Smooth muscle cell (in vitro differentiated cells): ENCODE data around the gene ADAMTSL1. TPM values are rescaled to one million over a fixed set of nuclear protein-coding genes. Genes with fewer than 3 reads are reported as not detected.

Source experiments
- DNase-seq: peaks from one replicate; lab custom pipeline; 2025; ENCODE audit not compliant: unreplicated experiment; lab: John Stamatoyannopoulos, UW
- H2AFZ ChIP-seq: fragments of 200-600 bp; sonication (generic); 2 replicates; pipeline ENCODE4 v1.6.0; 2016; ENCODE audit warnings: antibody characterized with exemption, low read depth, mild to moderate bottlenecking
- H3F3A ChIP-seq: fragments of 200-600 bp; sonication (generic); 2 replicates; pipeline ENCODE4 v1.6.0; 2017; ENCODE audit warnings: antibody characterized with exemption, low read depth
- H3K27ac ChIP-seq: fragments of 200-600 bp; sonication (generic); 2 replicates; pipeline ENCODE4 v1.5.1; 2016; ENCODE audit warnings: low read depth, mild to moderate bottlenecking
- H3K27me3 ChIP-seq: fragments of 200-600 bp; sonication (generic); 2 replicates; pipeline ENCODE4 v1.6.1; 2016; ENCODE audit warnings: low read depth, mild to moderate bottlenecking
- H3K36me3 ChIP-seq: fragments of 200-600 bp; sonication (generic); 2 replicates; pipeline ENCODE4 v1.5.1; 2016; ENCODE audit warnings: low read depth
- H3K4me1 ChIP-seq: fragments of 200-600 bp; sonication (generic); 2 replicates; pipeline ENCODE4 v1.5.1; 2016; ENCODE audit warnings: low read depth
- H3K4me2 ChIP-seq: fragments of 200-600 bp; sonication (generic); 2 replicates; pipeline ENCODE4 v1.6.0; 2016; ENCODE audit warnings: mild to moderate bottlenecking
- H3K4me3 ChIP-seq: fragments of 200-600 bp; sonication (generic); 2 replicates; pipeline ENCODE4 v1.5.1; 2016; ENCODE audit warnings: mild to moderate bottlenecking
- H3K79me2 ChIP-seq: fragments of 200-600 bp; sonication (generic); 2 replicates; pipeline ENCODE4 v1.6.0; 2016; ENCODE audit warnings: low read depth, mild to moderate bottlenecking
- H3K9ac ChIP-seq: fragments of 200-600 bp; sonication (generic); 2 replicates; pipeline ENCODE4 v1.6.0; 2016; ENCODE audit warnings: low read depth
- H3K9me3 ChIP-seq: fragments of 200-600 bp; sonication (generic); replicated peaks from 2 replicates; pipeline ENCODE4 v1.5.1; 2016; ENCODE audit warnings: low read depth
- H4K20me1 ChIP-seq: fragments of 200-600 bp; sonication (generic); 2 replicates; pipeline ENCODE4 v1.6.0; 2016; ENCODE audit warnings: low read depth
- CTCF ChIP-seq: fragments of 200-600 bp; sonication (generic); IDR thresholded peaks from 2 replicates; pipeline ENCODE4 v1.5.1; 2017; ENCODE audit warnings: borderline replicate concordance, mild to moderate bottlenecking, antibody characterized with exemption; ENCODE audit not compliant: insufficient read depth, poor library complexity, severe bottlenecking
- WGBS: methylation state at CpG from one replicate; pipeline ENCODE4 v1.1.7; 2016; ENCODE audit warnings: low lambda C conversion rate; 5-methylcytosine and 5-hydroxymethylcytosine counted together
- polyA plus RNA-seq: library from polyadenylated mRNA; unstranded; fragments of >200 nt; fragmentation: Nextera tagmentation; extraction: Ambion mirVana; gene quantifications from 2 replicates; pipeline ENCODE4 v1.2.1, GENCODE V29; 2016
- total RNA-seq: library from RNA; depleted of rRNA; stranded (reverse); fragments of >200 nt; gene quantifications from 2 replicates; pipeline ENCODE4 v1.2.3, GENCODE V29; 2014

Gene ADAMTSL1
- total and polyA plus RNA-seq, 2 experiments from 2014 or later: 4.3 to 4.4 TPM

DNA sequence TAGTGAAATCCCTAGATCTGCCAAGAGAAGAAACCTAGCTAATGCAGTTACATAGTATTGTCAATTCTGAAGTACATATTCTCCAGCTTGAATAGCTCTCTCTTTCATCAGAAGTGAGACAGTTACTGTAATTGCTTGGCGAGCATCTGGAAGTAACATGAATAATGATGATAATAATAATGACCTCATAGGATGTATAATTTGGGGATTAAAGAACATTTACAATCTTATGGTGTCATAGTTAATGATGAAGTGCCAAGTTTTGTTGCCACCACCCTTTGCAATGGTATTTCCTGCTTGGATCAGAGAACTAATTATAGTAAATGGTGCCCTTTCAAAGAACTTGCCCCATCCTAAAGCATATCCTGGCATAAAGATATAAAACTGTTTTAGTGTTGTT lies 201.4 kb downstream of the ADAMTSL1 start:
- Histone ChIP-seq H3K4me1 (no peaks in the 10 kb centered on the region), H3K36me3 (no peaks in the 10 kb centered on the region)

DNA sequence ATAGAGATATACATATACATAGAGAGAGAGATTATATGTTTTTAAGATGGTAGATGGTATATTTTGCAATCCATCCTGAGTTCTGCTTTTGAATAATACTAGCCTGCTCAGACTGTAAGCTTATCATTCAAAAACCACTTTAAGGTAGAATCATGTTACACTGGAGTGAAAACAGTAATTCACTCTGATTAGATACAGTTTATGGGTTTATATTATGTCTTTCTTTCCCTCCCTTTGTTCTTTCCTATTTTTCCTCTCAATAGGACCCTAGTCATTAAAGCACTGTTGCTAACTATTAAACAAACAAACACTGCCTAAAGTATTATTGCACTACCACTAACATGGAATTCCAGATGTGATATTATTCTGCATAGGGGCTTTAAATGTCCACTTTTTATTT lies 202.0 kb downstream of the ADAMTSL1 start:
- H3K4me2 ChIP-seq: no peak overlapping the region
- no peaks in the 10 kb centered on the region for H4K20me1 ChIP-seq
- no peaks in the 10 kb centered on the region for H3K27me3 ChIP-seq
- H3K27ac ChIP-seq: no peak overlapping the region
- no peaks in the 10 kb centered on the region for H3K4me1 ChIP-seq
- H3F3A ChIP-seq: no peaks in the 10 kb centered on the region
- no peak for TF ChIP-seq CTCF
- H3K36me3 ChIP-seq: no peaks in the 10 kb centered on the region
- no peak for DNase-seq
- H3K9ac ChIP-seq: no peak overlapping the region
- H2AFZ ChIP-seq: no peak overlapping the region
- H3K79me2 ChIP-seq: no peaks in the 10 kb centered on the region
- H3K9me3 ChIP-seq: no peaks in the 10 kb centered on the region
- H3K4me3 ChIP-seq: no peak overlapping the region

More for the DNA sequence above, 201.4 kb downstream of the ADAMTSL1 start:
- H3F3A ChIP-seq: no peaks in the 10 kb centered on the region
- H3K27me3 ChIP-seq: no peaks in the 10 kb centered on the region
- no peak overlapping the region for H3K4me2 ChIP-seq
- H3K9ac ChIP-seq: no peak overlapping the region
- no peak overlapping the region for H2AFZ ChIP-seq
- 89% methylated on average over 1 of the region's 1 CpG for WGBS
- no peaks in the 10 kb centered on the region for H3K79me2 ChIP-seq
- DNase-seq: no peak
- no peak overlapping the region for H3K4me3 ChIP-seq
- no peaks in the 10 kb centered on the region for H4K20me1 ChIP-seq
- no peak for TF ChIP-seq CTCF
- no peak overlapping the region for H3K27ac ChIP-seq
- H3K9me3 ChIP-seq: no peaks in the 10 kb centered on the region

DNA sequence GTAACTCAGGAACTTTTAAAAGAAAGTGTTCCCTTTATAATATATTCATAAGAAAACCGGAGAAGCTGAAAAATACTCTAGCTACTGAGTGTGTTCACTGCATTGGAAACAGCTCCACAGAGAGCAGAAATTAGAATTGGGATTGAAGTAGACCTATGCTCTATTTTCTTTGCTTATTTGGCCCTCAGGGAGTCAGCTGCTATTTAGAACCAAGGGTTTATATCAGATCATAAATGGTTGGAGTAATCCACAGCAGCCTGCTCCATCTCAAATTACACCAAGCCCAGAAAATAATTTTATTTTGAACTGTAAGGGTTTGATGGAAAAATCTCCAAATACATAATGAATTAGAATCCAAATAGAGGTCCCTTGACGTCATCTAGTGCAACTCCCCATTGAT lies 202.6 kb downstream of the ADAMTSL1 start:
- WGBS: 95% methylated on average over 2 of the region's 2 CpGs
- no peak for TF ChIP-seq CTCF
- no peaks in the 10 kb centered on the region for H3K9me3 ChIP-seq

GRCh38 chr9:18678821-18679590 lies 205.1 kb downstream of the ADAMTSL1 start:
- DNase-seq: no peak
- H3K27me3 ChIP-seq: no peaks in the 10 kb centered on the region
- no peak overlapping the region for H2AFZ ChIP-seq
- H3K4me3 ChIP-seq: no peak overlapping the region
- H3K9ac ChIP-seq: no peak overlapping the region
- H3K79me2 ChIP-seq: no peaks in the 10 kb centered on the region
- no peaks in the 10 kb centered on the region for H3F3A ChIP-seq
- H4K20me1 ChIP-seq: no peaks in the 10 kb centered on the region
- no peak overlapping the region for H3K4me2 ChIP-seq
- H3K27ac ChIP-seq: no peak overlapping the region
- H3K9me3 ChIP-seq: no peaks in the 10 kb centered on the region
- H3K4me1 ChIP-seq: no peaks in the 10 kb centered on the region
- WGBS: 57% methylated on average over 1 of the region's 1 CpG
- TF ChIP-seq CTCF: no peak
- no peaks in the 10 kb centered on the region for H3K36me3 ChIP-seq

More for the DNA sequence above, 202.6 kb downstream of the ADAMTSL1 start:
- Histone ChIP-seq H3K4me2 (no peak overlapping the region), H3K36me3 (no peaks in the 10 kb centered on the region), H2AFZ (no peak overlapping the region), H3F3A (no peaks in the 10 kb centered on the region), H4K20me1 (no peaks in the 10 kb centered on the region), H3K79me2 (no peaks in the 10 kb centered on the region), H3K27ac (no peak overlapping the region), H3K9ac (no peak overlapping the region), H3K4me1 (no peaks in the 10 kb centered on the region), H3K4me3 (no peak overlapping the region), H3K27me3 (no peaks in the 10 kb centered on the region)
- no peak for DNase-seq
